SK-N-SH treated with all-trans-retinoic acid at 6 μM for 48 hours (cell line): ENCODE measurements around the gene DGKE.

Source experiments
- ATAC-seq: fragments of 200-7000 bp; cut with Tn5 transposase; 3 replicates; pipeline ENCODE4 v1.9.1; 2020; ENCODE audit warnings: mild to moderate bottlenecking, moderate library complexity
- ARNTL ChIP-seq: fragments of 450-650 bp; formaldehyde crosslinking; IDR thresholded peaks from 2 replicates; pipeline ENCODE4 v1.5.0; 2020; ENCODE audit warnings: low read depth, mild to moderate bottlenecking, moderate library complexity, borderline replicate concordance
- BACH2 ChIP-seq: fragments of 250-450 bp; sonication (Bioruptor Pico); IDR thresholded peaks from 2 replicates; pipeline ENCODE4 v1.9.0; 2021; ENCODE audit warnings: mild to moderate bottlenecking, borderline replicate concordance
- ESRRG ChIP-seq: fragments of 250-450 bp; sonication (Bioruptor Pico); IDR thresholded peaks from 2 replicates; pipeline ENCODE4 v1.6.1; 2021; ENCODE audit warnings: mild to moderate bottlenecking
- GLIS3 ChIP-seq: fragments of 250-450 bp; sonication (Bioruptor Pico); IDR thresholded peaks from 2 replicates; pipeline ENCODE4 v1.5.0; 2020; ENCODE audit warnings: mild to moderate bottlenecking, moderate library complexity
- ISL1 ChIP-seq: fragments of 250-450 bp; sonication (Bioruptor Pico); IDR thresholded peaks from 2 replicates; pipeline ENCODE4 v2.1.2; 2022; ENCODE audit warnings: mild to moderate bottlenecking, moderate library complexity
- OSR1 ChIP-seq: fragments of 250-450 bp; sonication (Bioruptor Pico); IDR thresholded peaks from 2 replicates; pipeline ENCODE4 v1.8.0; 2022; ENCODE audit warnings: moderate library complexity, mild to moderate bottlenecking, inconsistent platforms
- PPARA ChIP-seq: fragments of 250-450 bp; sonication (Bioruptor Pico); IDR thresholded peaks from 2 replicates; pipeline ENCODE4 v1.5.0; 2020; ENCODE audit warnings: mild to moderate bottlenecking, borderline replicate concordance
- TCF4 ChIP-seq: fragments of 250-450 bp; sonication (Bioruptor Pico); IDR thresholded peaks from 2 replicates; pipeline ENCODE4 v1.8.0; 2021; ENCODE audit warnings: mild to moderate bottlenecking, moderate library complexity, borderline replicate concordance
- TOX ChIP-seq: fragments of 250-450 bp; sonication (Bioruptor Pico); IDR thresholded peaks from 2 replicates; pipeline ENCODE4 v1.8.0; 2021; ENCODE audit warnings: mild to moderate bottlenecking, moderate library complexity, borderline replicate concordance
- ZC3H10 ChIP-seq: fragments of 250-450 bp; sonication (Bioruptor Pico); IDR thresholded peaks from 2 replicates; pipeline ENCODE4 v1.5.1; 2021; ENCODE audit warnings: mild to moderate bottlenecking, moderate library complexity
- ZFP3 ChIP-seq: fragments of 250-450 bp; sonication (Bioruptor Pico); IDR thresholded peaks from 2 replicates; pipeline ENCODE4 v1.5.0; 2020; ENCODE audit warnings: mild to moderate bottlenecking, moderate library complexity
- ZFP30 ChIP-seq: fragments of 450-650 bp; formaldehyde crosslinking; IDR thresholded peaks from 2 replicates; pipeline ENCODE4 v1.5.0; 2022; ENCODE audit warnings: mild to moderate bottlenecking, moderate library complexity
- ZNF565 ChIP-seq: fragments of 450-650 bp; formaldehyde crosslinking; conservative IDR thresholded peaks from 2 replicates; pipeline ENCODE4 v1.5.0; 2020; ENCODE audit warnings: low read depth, mild to moderate bottlenecking, moderate library complexity
- ZNF70 ChIP-seq: fragments of 450-650 bp; formaldehyde crosslinking; IDR thresholded peaks from 2 replicates; pipeline ENCODE4 v1.5.0; 2020; ENCODE audit warnings: mild to moderate bottlenecking, moderate library complexity
- ZNF8 ChIP-seq: fragments of 450-650 bp; formaldehyde crosslinking; IDR thresholded peaks from 2 replicates; pipeline ENCODE4 v1.5.0; 2020; ENCODE audit warnings: mild to moderate bottlenecking, moderate library complexity
- TF ChIP-seq, protein P1 (sequence below): fragments of 250-450 bp; sonication (Bioruptor Pico); IDR thresholded peaks from 2 replicates; pipeline ENCODE4 v1.5.1; 2020; ENCODE audit warnings: low read depth, mild to moderate bottlenecking, moderate library complexity
- TF ChIP-seq, protein P2 (sequence below): fragments of 250-450 bp; sonication (Bioruptor Pico); IDR thresholded peaks from 2 replicates; pipeline ENCODE4 v1.8.0; 2021; ENCODE audit warnings: low read depth, mild to moderate bottlenecking, moderate library complexity, borderline replicate concordance
- TF ChIP-seq, protein P3 (sequence below): fragments of 250-450 bp; sonication (Bioruptor Pico); IDR thresholded peaks from 2 replicates; pipeline ENCODE4 v1.5.1; 2021; ENCODE audit warnings: mild to moderate bottlenecking, moderate library complexity
- TF ChIP-seq, protein P4 (sequence below): fragments of 250-450 bp; sonication (Bioruptor Pico); IDR thresholded peaks from 2 replicates; pipeline ENCODE4 v1.5.0; 2020; ENCODE audit warnings: mild to moderate bottlenecking, moderate library complexity
- TF ChIP-seq, protein P5 (sequence below): fragments of 250-450 bp; sonication (Bioruptor Pico); IDR thresholded peaks from 2 replicates; pipeline ENCODE4 v1.8.0; 2020; ENCODE audit warnings: mild to moderate bottlenecking, moderate library complexity, borderline replicate concordance

Gene DGKE

DNA sequence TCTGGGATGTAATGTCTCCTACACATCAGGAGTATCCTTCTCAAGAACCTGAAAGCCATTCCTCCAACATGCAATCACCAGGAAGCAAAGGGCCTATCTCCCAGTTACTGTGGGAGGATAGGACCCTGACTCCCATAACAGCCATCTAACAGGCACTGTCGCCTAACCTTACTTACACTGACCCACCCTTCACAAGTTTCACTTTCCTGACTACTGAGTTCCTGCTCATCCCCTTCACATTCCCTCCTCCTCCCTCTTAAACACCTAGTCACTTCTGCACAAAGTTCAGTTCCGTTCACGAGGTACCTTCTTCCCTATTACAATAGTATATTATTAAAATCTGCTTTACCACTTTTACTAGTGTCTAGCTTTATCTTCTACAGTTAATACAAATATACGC, 1.5 kb upstream of the DGKE start:
- TF ChIP-seq, protein P1, sequence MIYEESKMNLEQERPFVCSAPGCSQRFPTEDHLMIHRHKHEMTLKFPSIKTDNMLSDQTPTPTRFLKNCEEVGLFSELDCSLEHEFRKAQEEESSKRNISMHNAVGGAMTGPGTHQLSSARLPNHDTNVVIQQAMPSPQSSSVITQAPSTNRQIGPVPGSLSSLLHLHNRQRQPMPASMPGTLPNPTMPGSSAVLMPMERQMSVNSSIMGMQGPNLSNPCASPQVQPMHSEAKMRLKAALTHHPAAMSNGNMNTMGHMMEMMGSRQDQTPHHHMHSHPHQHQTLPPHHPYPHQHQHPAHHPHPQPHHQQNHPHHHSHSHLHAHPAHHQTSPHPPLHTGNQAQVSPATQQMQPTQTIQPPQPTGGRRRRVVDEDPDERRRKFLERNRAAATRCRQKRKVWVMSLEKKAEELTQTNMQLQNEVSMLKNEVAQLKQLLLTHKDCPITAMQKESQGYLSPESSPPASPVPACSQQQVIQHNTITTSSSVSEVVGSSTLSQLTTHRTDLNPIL (CRISPR knock-in tag): no peak
- TF ChIP-seq ZFP3 (CRISPR knock-in tag) (no peak), ZNF8 (CRISPR knock-in tag) (no peak), ESRRG (no peak), GLIS3 (CRISPR knock-in tag) (no peak), PPARA (CRISPR knock-in tag) (no peak), ARNTL (CRISPR knock-in tag) (no peak), TCF4 (CRISPR knock-in tag) (no peak), ZNF70 (CRISPR knock-in tag) (no peak)
- TF ChIP-seq, all 23 proteins: peak for 0
- no peak for ATAC-seq

DNA sequence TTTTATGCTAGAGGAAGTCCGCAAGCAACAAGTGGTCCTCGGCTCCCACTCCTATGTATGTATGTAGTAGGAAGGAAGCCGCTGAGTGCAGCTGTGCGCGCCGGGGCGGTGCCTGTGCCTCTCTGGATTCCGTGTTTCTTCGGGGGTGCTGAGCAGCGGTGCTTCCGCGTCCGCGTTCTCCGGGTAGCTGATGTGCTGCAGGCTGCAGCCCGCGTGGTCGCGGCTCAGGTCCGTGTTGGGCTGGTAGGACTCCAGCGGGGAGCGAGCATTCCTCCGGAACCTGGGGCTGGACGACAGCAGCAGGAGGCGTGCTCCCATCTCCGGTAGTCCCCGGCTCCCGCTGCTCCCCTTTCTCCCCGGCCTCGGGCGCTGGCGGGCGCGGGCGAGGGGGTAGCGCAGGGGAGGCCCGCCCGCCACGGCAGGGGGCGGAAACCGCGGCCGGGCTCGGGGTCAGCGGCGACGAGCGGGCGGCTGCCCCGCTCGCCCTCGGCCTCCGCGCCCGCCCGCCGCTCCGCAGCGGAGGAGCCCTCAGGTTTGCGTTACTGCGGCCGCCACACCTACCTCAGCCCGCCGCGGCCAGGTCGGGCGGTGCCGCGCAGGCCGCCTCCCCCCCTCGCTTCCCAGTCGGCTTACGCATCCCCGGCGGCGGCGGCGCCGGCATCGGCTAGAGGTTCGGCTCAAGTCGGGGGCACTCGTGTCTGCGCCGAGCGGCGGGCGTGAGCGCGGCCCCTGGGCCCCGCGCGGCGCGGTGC, 718 bp upstream of the DGKE start:
- TF ChIP-seq, protein P2, sequence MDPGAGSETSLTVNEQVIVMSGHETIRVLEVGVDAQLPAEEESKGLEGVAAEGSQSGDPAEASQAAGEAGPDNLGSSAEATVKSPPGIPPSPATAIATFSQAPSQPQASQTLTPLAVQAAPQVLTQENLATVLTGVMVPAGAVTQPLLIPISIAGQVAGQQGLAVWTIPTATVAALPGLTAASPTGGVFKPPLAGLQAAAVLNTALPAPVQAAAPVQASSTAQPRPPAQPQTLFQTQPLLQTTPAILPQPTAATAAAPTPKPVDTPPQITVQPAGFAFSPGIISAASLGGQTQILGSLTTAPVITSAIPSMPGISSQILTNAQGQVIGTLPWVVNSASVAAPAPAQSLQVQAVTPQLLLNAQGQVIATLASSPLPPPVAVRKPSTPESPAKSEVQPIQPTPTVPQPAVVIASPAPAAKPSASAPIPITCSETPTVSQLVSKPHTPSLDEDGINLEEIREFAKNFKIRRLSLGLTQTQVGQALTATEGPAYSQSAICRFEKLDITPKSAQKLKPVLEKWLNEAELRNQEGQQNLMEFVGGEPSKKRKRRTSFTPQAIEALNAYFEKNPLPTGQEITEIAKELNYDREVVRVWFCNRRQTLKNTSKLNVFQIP (CRISPR knock-in tag): no peak
- TF ChIP-seq TOX (CRISPR knock-in tag) (no peak), OSR1 (no peak), ARNTL (CRISPR knock-in tag) (no peak), ZNF70 (CRISPR knock-in tag) (no peak), ZNF565 (CRISPR knock-in tag) (no peak), ZC3H10 (CRISPR knock-in tag) (no peak), TCF4 (CRISPR knock-in tag) (no peak), BACH2 (CRISPR knock-in tag) (no peak), ZNF8 (CRISPR knock-in tag) (no peak), ZFP30 (no peak), ESRRG (no peak), ISL1 (CRISPR knock-in tag) (no peak), PPARA (CRISPR knock-in tag) (no peak)
- TF ChIP-seq, protein P3, sequence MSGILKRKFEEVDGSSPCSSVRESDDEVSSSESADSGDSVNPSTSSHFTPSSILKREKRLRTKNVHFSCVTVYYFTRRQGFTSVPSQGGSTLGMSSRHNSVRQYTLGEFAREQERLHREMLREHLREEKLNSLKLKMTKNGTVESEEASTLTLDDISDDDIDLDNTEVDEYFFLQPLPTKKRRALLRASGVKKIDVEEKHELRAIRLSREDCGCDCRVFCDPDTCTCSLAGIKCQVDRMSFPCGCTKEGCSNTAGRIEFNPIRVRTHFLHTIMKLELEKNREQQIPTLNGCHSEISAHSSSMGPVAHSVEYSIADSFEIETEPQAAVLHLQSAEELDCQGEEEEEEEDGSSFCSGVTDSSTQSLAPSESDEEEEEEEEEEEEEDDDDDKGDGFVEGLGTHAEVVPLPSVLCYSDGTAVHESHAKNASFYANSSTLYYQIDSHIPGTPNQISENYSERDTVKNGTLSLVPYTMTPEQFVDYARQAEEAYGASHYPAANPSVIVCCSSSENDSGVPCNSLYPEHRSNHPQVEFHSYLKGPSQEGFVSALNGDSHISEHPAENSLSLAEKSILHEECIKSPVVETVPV (CRISPR knock-in tag): no peak
- TF ChIP-seq, protein P4, sequence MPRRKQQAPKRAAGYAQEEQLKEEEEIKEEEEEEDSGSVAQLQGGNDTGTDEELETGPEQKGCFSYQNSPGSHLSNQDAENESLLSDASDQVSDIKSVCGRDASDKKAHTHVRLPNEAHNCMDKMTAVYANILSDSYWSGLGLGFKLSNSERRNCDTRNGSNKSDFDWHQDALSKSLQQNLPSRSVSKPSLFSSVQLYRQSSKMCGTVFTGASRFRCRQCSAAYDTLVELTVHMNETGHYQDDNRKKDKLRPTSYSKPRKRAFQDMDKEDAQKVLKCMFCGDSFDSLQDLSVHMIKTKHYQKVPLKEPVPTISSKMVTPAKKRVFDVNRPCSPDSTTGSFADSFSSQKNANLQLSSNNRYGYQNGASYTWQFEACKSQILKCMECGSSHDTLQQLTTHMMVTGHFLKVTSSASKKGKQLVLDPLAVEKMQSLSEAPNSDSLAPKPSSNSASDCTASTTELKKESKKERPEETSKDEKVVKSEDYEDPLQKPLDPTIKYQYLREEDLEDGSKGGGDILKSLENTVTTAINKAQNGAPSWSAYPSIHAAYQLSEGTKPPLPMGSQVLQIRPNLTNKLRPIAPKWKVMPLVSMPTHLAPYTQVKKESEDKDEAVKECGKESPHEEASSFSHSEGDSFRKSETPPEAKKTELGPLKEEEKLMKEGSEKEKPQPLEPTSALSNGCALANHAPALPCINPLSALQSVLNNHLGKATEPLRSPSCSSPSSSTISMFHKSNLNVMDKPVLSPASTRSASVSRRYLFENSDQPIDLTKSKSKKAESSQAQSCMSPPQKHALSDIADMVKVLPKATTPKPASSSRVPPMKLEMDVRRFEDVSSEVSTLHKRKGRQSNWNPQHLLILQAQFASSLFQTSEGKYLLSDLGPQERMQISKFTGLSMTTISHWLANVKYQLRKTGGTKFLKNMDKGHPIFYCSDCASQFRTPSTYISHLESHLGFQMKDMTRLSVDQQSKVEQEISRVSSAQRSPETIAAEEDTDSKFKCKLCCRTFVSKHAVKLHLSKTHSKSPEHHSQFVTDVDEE (CRISPR knock-in tag): no peak
- TF ChIP-seq, protein P5, sequence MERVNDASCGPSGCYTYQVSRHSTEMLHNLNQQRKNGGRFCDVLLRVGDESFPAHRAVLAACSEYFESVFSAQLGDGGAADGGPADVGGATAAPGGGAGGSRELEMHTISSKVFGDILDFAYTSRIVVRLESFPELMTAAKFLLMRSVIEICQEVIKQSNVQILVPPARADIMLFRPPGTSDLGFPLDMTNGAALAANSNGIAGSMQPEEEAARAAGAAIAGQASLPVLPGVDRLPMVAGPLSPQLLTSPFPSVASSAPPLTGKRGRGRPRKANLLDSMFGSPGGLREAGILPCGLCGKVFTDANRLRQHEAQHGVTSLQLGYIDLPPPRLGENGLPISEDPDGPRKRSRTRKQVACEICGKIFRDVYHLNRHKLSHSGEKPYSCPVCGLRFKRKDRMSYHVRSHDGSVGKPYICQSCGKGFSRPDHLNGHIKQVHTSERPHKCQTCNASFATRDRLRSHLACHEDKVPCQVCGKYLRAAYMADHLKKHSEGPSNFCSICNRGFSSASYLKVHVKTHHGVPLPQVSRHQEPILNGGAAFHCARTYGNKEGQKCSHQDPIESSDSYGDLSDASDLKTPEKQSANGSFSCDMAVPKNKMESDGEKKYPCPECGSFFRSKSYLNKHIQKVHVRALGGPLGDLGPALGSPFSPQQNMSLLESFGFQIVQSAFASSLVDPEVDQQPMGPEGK: no peak
- TF ChIP-seq, all 23 proteins: peak for 0
- ATAC-seq: peak; percentile 70
